GM12801 (cell line): ENCODE results near the gene MYO1D.

Experiments
- CTCF ChIP-seq: IDR thresholded peaks from one replicate; pipeline ENCODE4 v1.5.1; 2011; ENCODE audit warnings: control low read depth; ENCODE audit not compliant: insufficient read length; ENCODE audit errors: extremely low read depth

The MYO1D gene

DNA sequence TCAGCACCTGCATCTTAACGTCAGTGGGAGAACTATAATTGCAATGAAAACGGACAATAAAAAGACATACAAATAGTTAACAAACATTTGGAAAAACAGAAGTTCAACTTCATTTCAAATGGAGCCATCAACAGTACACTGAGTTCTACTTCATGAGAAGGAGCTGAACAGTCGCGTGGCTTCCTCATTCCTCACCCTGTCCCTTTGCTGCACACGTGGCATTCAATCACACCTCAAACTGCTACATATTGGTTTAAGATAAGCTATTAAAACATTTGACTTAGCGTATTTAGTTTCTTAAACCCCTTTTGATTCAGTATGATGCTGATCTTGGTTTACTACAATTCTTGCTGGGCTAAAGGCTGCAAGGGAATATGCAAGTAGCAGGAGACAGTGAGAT, 313.3 kb downstream of the MYO1D start:
- no peak for TF ChIP-seq CTCF

- no peak for TF ChIP-seq CTCF
Measured at GRCh38 chr17:32558997-32559650, 317.8 kb downstream of the MYO1D start.

GRCh38 chr17:32558326-32558955, 318.5 kb downstream of the MYO1D start:
- no peak for TF ChIP-seq CTCF

- TF ChIP-seq CTCF: no peak
Measured at GRCh38 chr17:32555611-32556310, 321.2 kb downstream of the MYO1D start.

DNA sequence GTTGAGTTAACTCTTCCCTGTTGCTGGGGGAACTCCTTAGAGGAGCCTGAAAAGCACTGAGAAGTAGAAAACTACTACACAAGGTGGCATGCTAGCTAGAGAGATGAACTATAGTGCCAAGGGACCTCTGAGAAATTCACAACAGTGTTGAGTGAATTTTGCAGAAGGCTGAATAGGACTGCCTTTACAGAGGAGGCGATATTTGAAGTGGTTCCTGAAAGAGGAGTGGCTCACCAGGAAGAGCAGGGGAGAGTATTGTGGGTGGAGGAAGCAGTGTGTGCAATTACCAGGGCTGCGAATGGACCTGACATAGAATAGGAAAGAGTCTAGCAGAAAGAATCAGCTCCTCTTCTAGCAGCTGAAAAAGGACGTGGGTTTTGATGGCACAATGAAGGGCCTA, 323.8 kb downstream of the MYO1D start:
- TF ChIP-seq CTCF: no peak

- TF ChIP-seq CTCF: no peak
Measured at GRCh38 chr17:32552280-32552679, 324.6 kb downstream of the MYO1D start.

DNA sequence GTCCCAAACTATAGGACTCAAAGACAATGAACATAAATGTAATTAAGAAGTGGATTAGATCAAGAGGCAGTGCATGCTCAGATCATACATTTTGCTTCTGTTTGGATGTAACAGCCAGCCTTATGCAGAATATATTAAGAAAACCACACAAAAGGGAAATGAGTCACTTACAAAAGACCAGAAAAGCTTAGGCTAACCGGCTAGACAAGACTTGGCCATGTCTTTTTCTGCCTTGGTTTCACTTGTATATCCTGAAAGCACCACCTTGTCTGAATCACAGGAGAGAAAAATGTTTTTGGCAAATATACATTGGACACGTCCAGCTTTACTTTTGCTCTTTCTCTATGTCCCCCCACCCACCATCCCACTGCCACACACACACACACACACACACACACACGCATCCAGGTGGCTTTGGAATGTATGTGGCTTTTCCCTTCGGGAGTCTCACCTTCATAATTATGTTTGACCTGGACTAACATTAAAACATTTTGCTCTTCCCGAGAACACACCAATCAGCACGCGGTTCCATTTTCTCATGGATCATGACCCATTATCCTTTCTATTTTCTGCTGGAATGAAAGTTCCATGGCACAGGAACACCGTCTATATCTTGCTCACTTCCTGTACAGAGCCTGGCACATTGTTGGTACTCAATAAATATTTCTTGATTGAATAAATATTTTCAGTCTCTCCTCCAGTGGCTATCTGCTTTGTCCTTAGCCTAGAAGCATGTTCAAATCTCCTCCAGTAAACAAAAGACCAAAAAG, 325.6 kb downstream of the MYO1D start:
- no peak for TF ChIP-seq CTCF
